HL-60 (cell line): ENCODE data around the gene TMEM225B.
A peak's percentile ranks its signal among the peaks of the same experiment; 100 is the strongest.
"Not testable (repeated sequence)": the region's sequence is repeated elsewhere in the genome, so short reads cannot be mapped to it uniquely, and the experiment has no call there.

ENCODE experiments used
- DNase-seq, 2 experiments: peaks; one replicate each; pipeline ENCODE4 v3.0.0-alpha.2; 2010 to 2020; ENCODE audit warnings: low read depth in 1 of 2, low spot score in 1 of 2
- H3K27ac ChIP-seq: fragments of 250-450 bp; sonication (Bioruptor Pico); replicated peaks from 2 replicates; pipeline ENCODE4 v1.5.1; 2020; ENCODE audit warnings: mild to moderate bottlenecking, moderate library complexity
- H3K27me3 ChIP-seq: fragments of 250-450 bp; sonication (Bioruptor Pico); 2 replicates; pipeline ENCODE4 v1.5.1; 2021; ENCODE audit warnings: mild to moderate bottlenecking, moderate library complexity; ENCODE audit not compliant: insufficient read depth, poor library complexity, severe bottlenecking
- H3K4me3 ChIP-seq: replicated peaks from 2 replicates; pipeline ENCODE4 v1.5.1; 2011; ENCODE audit warnings: mild to moderate bottlenecking, control low read depth, low read length; ENCODE audit not compliant: insufficient read depth
- GABPA ChIP-seq: IDR thresholded peaks from 2 replicates; pipeline ENCODE4 v1.6.1; 2012; ENCODE audit warnings: low read depth
- POLR2AphosphoS5 ChIP-seq: IDR thresholded peaks from 2 replicates; pipeline ENCODE4 v1.6.1; 2012; ENCODE audit warnings: low read depth
- SPI1 ChIP-seq: IDR thresholded peaks from 2 replicates; pipeline ENCODE4 v1.6.1; 2012; ENCODE audit warnings: low read depth, mild to moderate bottlenecking, borderline replicate concordance
- TF ChIP-seq, protein P1 (sequence below): IDR thresholded peaks from one replicate; pipeline ENCODE4 v1.5.1; 2011; ENCODE audit warnings: low read length, control low read depth, inconsistent platforms; ENCODE audit not compliant: insufficient read depth
- TF ChIP-seq, protein P2 (sequence below): IDR thresholded peaks from 2 replicates; pipeline ENCODE4 v1.6.1; 2012; ENCODE audit warnings: low read depth; ENCODE audit not compliant: insufficient replicate concordance

TMEM225B gene

GRCh38 chr7:99576251-99576650, 21.8 kb upstream of the TMEM225B start:
- Histone ChIP-seq H3K27me3 (peaks cover 12% of the 10 kb centered on the region), H3K27ac (no peak overlapping the region), H3K4me3 (no peak overlapping the region)
- TF ChIP-seq, protein P1, sequence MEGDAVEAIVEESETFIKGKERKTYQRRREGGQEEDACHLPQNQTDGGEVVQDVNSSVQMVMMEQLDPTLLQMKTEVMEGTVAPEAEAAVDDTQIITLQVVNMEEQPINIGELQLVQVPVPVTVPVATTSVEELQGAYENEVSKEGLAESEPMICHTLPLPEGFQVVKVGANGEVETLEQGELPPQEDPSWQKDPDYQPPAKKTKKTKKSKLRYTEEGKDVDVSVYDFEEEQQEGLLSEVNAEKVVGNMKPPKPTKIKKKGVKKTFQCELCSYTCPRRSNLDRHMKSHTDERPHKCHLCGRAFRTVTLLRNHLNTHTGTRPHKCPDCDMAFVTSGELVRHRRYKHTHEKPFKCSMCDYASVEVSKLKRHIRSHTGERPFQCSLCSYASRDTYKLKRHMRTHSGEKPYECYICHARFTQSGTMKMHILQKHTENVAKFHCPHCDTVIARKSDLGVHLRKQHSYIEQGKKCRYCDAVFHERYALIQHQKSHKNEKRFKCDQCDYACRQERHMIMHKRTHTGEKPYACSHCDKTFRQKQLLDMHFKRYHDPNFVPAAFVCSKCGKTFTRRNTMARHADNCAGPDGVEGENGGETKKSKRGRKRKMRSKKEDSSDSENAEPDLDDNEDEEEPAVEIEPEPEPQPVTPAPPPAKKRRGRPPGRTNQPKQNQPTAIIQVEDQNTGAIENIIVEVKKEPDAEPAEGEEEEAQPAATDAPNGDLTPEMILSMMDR, result no peak
- TF ChIP-seq POLR2AphosphoS5, result no peak
- no peak for DNase-seq

GRCh38 chr7:99579281-99579955, 18.6 kb upstream of the TMEM225B start:
- TF ChIP-seq, protein P1, result no peak
- no peak for TF ChIP-seq POLR2AphosphoS5
- no peak for TF ChIP-seq GABPA
- TF ChIP-seq, protein P2, sequence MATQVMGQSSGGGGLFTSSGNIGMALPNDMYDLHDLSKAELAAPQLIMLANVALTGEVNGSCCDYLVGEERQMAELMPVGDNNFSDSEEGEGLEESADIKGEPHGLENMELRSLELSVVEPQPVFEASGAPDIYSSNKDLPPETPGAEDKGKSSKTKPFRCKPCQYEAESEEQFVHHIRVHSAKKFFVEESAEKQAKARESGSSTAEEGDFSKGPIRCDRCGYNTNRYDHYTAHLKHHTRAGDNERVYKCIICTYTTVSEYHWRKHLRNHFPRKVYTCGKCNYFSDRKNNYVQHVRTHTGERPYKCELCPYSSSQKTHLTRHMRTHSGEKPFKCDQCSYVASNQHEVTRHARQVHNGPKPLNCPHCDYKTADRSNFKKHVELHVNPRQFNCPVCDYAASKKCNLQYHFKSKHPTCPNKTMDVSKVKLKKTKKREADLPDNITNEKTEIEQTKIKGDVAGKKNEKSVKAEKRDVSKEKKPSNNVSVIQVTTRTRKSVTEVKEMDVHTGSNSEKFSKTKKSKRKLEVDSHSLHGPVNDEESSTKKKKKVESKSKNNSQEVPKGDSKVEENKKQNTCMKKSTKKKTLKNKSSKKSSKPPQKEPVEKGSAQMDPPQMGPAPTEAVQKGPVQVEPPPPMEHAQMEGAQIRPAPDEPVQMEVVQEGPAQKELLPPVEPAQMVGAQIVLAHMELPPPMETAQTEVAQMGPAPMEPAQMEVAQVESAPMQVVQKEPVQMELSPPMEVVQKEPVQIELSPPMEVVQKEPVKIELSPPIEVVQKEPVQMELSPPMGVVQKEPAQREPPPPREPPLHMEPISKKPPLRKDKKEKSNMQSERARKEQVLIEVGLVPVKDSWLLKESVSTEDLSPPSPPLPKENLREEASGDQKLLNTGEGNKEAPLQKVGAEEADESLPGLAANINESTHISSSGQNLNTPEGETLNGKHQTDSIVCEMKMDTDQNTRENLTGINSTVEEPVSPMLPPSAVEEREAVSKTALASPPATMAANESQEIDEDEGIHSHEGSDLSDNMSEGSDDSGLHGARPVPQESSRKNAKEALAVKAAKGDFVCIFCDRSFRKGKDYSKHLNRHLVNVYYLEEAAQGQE, result no peak
- TF ChIP-seq SPI1, result no peak
- no peak for DNase-seq
- Histone ChIP-seq H3K27me3 (peaks cover 12% of the 10 kb centered on the region), H3K4me3 (no peak overlapping the region), H3K27ac (no peak overlapping the region)

- no peak overlapping the region for H3K27ac ChIP-seq
- H3K4me3 ChIP-seq, result peak overlapping the region; percentile 23
- no peak for TF ChIP-seq GABPA
- TF ChIP-seq, protein P2, result no peak
- TF ChIP-seq, protein P1, result no peak
- DNase-seq, result no peak
- peaks cover 12% of the 10 kb centered on the region for H3K27me3 ChIP-seq
Observed at GRCh38 chr7:99579956-99580777, 17.9 kb upstream of the TMEM225B start.

GRCh38 chr7:99580778-99581332, 17.2 kb upstream of the TMEM225B start:
- DNase-seq, H3K27ac ChIP-seq, H3K4me3 ChIP-seq: not testable (repeated sequence)
- H3K27me3 ChIP-seq, result peaks cover 12% of the 10 kb centered on the region
